ENCODE measurements around the gene MTNR1A.

DNA sequence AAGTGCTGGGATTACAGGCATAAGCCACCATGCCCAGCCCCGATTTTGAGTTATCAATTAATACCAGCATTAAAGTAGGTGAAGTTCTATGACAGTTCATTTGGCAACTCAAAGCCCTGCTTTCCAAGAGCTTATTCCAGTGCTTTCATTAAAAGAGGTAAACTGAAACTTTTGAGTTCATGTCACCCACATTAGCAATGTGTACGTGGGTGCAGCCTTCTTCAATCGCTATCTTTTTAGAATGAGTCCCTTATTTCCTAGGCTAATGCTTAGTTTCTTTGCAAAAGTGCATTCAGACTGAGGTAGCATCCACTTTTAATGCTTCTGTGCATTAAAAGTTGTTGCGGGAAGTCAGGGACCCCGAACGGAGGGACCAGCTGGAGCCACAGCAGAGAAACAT is 26.1 kb upstream of the MTNR1A start:
- TF ChIP-seq, protein P1, sequence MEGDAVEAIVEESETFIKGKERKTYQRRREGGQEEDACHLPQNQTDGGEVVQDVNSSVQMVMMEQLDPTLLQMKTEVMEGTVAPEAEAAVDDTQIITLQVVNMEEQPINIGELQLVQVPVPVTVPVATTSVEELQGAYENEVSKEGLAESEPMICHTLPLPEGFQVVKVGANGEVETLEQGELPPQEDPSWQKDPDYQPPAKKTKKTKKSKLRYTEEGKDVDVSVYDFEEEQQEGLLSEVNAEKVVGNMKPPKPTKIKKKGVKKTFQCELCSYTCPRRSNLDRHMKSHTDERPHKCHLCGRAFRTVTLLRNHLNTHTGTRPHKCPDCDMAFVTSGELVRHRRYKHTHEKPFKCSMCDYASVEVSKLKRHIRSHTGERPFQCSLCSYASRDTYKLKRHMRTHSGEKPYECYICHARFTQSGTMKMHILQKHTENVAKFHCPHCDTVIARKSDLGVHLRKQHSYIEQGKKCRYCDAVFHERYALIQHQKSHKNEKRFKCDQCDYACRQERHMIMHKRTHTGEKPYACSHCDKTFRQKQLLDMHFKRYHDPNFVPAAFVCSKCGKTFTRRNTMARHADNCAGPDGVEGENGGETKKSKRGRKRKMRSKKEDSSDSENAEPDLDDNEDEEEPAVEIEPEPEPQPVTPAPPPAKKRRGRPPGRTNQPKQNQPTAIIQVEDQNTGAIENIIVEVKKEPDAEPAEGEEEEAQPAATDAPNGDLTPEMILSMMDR (IDR thresholded peaks at IDR 0.05; ENCODE audit: borderline replicate concordance, extremely low read depth, low read length, poor library complexity, severe bottlenecking), result no peak
- TF ChIP-seq EZH2 (IDR thresholded peaks at IDR 0.05; ENCODE audit: borderline replicate concordance, low read depth, low read length, severe bottlenecking), result no peak
